Kasumi-1 (cell line): ENCODE measurements around the gene PYCARD.
A peak's percentile ranks its signal among the peaks of the same experiment; 100 is the strongest.
"Not testable (repeated sequence)": the region's sequence is repeated elsewhere in the genome, so short reads cannot be mapped to it uniquely, and the experiment has no call there.

Experiments
- DNase-seq, 2 experiments: peaks; one replicate each; lab custom pipeline; 2025; lab: John Stamatoyannopoulos, UW

The PYCARD gene

DNA sequence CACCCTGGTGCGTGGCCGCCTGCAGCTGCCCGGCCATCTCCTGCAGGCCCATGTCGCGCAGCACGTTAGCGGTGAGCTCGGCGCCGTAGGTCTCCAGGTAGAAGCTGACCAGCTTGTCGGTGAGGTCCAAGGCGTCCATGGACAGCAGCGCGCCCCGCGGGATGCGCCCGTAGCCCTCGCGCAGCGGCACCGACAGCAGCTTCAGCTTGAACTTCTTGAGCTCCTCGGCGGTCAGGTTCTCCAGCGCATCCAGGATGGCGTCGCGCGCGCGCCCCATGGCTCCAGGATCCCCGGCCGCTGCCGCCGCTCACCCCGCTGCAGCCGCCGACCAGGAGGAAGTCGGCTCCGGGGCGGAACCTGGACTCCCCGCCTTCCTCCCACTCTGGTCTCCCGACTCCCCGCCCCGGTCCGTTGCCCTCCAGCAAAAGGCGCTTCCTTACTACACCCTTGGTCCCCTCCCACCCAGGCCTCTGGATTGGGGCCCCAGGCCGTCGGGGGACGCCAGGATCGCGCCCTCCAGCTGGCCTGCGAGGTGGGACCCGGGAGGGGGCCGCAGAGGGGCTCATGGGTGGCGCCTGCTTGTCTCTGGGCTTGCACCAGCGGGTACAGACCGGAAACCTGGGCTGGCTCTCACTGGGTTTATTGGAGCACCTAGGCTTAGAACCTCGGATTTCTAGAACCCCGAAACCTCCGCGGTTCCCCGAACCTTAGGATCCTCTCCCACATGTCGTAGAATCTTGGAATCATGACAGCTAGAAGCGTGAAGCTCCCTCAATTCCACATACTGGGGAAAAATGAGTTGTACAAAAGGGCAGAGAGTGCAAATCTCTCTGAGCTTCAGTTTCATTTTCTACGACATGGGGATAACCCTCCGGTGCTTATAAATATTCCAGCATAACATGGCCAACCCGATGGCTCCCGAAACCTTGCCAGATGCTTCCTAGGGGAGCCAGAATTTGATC is at the start of gene PYCARD:
Gene PYCARD, minus strand, starts transcription at position 347 of the 962 bp plus-strand sequence. Its CDS starts 70 bp downstream, at position 277.
- DNase-seq = peak; percentile 14 to 22

DNA sequence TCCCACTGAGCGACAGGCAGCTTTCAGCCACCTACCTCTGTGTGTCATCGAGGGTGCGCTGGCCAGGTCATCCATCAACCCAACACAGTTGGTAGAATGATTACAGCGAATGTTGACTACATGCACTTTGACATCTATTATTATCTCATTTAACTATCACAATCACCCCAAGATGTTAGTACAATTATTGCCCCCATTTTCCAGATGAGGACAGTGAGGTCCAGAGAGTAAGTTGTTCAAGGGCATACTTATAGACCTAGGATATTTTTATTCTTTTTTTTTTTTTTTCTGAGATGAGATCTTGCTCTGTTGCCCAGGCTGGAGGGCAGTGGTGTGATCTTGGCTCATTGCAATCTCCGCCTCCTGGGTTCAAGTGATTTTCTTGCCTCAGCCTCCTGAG is 48.9 kb upstream of the PYCARD start:
- DNase-seq = no peak

DNA sequence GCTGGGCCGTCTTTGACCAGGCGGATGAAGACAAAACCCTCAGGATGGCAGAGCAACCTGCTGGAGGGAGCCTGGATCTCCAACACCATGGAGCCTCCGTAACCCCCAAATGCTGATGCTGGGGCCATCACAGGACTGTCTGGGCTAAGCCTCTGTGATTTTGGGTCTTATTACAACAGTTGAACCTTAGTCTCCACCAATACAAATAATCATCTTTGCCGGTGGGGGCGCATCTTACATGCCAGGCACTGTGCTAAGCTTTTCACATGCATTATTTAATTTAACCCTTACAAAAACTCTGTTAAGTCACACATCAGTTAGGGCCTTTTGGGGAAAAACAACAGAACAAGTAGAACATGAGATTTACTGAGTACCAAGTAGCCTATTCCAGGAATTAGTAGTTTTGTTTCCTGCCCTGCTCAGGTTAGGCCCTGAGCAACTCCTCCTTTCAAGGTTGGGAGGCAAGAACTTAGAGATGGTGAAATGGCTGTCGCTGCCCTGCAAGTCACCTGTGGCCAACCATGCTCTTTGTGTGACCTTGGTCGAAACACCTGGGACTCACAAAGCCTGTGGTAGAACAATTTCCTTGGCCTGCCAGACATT is 48.3 kb upstream of the PYCARD start:
- DNase-seq = no peak

DNA sequence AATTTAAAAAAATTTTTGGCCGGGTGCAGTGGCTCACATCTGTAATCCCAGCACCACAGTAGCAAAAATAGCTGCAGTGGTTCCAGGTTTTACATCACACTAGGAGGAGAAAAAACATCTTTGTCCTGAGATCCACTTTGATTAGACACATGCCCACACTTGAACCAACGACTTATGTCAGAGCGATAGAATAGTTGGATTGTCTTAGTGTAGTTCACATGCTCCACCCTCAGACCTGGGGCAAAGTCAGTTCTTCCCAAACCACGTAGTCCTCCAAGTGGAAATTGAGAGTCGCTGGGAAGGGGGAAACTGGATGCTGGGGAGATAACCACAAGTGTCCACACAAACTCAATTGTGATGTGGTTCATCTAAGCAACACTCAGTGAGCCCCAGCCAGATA is 45.8 kb upstream of the PYCARD start:
- no peak for DNase-seq

DNA sequence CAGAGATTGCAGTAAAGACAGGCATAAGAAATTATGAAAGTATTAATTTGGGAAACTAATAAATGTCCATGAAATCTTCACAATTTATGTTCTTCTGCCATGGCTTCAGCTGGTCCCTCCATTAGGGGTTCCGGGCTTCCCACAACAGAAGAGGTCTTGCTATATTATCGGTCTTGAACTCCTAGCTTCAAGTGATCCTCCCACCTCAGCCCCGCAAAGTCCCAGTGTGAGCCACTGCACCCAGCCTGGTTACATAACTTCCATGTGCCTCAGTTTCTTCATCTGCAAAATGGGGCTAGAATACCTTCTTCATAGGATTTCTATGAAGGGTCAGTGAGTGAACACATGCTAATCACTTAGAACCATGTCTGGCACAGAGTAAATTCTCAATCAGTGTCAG is 43.7 kb upstream of the PYCARD start:
- DNase-seq = no peak

DNA sequence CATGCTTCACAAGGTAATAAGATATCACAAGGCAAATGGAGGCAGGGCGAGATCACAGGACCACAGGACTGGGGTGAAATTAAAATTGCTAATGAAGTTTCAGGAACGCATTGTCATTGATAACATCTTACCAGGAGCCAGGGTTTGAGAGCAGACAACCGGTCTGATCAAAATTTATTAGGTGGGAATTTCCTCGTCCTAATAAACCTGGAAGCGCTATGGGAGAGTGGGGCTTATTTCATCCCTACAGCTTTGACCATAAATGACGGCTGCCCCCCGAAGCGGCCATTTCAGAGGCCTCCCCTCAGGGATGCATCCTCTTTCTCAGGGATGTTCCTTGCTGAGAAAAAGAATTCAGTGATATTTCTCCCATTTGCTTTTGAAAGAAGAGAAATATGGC is 43.0 kb upstream of the PYCARD start:
- DNase-seq = not testable (repeated sequence)

DNA sequence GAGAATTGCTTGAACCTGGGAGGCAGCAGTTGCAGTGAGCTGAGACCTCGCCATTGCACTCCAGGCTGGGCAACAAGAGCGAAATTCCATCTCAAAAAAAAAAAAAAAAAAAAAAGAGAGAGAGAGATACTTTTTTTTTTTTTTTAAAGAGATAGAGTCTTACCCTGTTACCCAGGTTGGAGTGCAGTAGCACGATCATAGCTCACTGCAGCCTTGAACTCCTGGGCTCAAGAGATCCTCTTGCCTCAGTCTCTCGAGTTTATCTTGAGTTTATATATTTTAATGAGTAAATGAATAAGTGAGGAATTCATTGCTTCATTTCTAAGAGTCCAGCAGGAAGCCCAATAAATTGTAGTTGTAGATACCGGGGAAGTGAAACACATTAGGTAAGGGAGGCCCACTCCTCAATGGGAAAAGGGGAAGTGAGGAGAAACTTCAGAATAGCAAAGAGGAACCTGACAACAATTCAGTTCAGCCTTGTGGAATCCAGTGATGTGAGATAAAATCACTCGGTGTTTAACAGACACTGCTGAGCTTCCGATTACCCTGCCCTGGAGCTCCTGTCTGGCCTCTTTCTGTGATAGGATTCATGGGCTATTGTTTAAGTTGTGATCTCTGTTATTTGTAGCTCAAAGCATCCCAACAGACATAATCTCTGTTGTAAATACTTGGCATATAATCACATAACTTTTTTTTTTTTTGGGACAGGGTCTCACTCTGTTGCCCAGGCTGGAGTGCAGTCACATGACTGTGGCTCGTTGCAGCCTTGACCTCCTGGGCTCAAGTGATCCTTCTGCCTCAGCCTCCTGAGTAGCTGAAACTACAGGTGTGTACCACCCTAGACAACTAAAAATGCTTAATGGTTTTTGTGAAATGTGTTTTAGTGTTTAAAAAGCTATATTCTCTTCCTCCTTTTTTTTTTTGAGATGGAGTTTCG is 41.4 kb upstream of the PYCARD start:
- peak; percentile 80 to 88 for DNase-seq

DNA sequence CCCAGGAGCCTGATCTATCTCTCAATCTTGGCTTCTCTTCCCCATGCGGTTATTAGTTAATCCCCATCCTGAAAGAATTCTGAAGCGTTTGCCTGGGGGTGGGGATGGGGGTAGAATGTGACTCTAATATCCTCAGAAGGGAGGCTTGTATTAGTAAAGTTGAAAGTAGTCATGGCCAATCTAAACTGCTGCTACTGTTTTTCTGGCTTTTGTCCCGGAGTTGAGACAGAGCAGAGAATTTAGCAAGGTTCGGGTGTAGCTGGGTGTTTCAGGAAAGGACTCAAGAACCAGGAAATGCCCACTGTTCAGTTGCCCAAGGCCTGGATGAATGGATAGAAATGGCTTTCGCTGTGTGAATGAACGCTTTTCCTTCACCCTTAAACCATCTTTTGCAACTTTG is 39.6 kb upstream of the PYCARD start:
- no peak for DNase-seq

DNA sequence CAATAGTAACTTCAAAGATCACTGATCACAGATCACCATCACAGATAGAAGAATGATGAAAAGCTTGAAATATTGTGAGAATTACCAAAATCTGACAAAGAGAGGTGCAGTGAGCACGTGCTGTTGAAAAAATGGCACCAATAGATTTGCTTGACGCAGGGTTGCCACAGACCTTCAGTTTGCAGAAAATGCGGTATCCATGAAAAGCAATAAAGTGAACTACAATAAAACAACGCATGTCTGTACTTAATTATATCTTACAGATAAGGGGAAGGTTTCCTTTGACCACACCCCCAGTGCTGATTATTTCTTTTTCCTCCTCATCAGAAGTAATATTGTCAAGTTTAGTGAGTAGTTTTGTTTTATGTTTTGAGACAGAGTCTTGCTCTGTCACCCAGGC is 35.5 kb upstream of the PYCARD start:
- no peak for DNase-seq

DNA sequence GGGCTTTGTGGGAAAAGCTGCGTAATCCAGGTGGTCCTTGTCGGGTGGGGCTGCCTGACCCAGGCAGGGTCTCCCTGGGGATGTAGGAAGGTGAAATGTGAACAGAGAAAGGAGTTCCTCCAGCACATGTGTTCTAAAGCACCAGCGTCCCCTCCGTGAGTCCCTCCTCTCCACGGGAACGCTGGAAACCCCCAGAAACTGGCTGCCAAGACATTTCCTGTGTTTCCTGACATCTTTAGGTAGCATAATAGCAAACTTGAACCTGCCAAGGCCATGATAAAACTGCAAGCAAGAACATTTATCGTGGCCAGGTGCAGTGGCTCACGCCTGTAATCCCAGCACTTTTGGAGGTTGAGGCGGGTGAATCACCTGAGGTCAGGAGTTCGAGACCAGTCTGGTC is 26.9 kb upstream of the PYCARD start:
- no peak for DNase-seq

DNA sequence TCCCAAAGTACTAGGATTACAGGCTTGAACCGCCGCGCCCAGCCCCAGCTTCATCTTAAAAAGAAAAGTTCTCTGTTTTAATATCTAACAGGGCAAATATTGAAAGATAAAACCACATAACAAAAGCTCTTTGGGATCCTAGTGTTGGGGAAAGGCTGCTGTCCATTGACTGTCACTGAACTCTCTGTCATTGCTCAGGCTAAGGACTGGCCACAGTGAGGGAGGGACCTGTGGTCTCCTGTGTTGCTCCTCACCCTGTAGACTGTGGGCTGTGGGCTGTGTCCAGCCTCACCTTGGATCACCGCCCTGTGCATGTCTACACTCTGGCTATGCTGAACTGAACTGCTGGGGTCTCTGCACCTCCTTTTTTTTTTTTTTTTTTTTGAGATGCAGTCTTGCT is 25.6 kb upstream of the PYCARD start:
- DNase-seq = no peak

DNA sequence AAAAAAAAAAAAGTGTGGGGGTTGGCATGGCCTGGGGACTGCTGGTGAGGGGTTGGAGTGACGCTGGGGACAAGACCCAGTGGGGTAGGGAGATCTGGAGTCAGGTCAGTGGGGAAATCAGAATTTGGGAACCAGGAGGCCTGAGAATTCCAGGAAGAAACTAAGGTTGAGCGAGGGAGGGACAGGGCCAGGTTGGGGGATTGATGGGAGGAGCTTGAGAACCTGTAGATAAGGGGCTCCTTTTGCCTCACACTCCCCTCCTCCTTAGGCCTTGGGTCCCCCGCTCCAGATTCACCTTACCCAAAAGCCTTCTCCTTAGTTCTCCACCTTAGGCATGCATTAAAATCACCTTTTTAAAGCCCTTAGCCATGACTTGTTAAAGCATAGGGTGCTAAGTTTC is 22.6 kb upstream of the PYCARD start:
- DNase-seq = no peak

DNA sequence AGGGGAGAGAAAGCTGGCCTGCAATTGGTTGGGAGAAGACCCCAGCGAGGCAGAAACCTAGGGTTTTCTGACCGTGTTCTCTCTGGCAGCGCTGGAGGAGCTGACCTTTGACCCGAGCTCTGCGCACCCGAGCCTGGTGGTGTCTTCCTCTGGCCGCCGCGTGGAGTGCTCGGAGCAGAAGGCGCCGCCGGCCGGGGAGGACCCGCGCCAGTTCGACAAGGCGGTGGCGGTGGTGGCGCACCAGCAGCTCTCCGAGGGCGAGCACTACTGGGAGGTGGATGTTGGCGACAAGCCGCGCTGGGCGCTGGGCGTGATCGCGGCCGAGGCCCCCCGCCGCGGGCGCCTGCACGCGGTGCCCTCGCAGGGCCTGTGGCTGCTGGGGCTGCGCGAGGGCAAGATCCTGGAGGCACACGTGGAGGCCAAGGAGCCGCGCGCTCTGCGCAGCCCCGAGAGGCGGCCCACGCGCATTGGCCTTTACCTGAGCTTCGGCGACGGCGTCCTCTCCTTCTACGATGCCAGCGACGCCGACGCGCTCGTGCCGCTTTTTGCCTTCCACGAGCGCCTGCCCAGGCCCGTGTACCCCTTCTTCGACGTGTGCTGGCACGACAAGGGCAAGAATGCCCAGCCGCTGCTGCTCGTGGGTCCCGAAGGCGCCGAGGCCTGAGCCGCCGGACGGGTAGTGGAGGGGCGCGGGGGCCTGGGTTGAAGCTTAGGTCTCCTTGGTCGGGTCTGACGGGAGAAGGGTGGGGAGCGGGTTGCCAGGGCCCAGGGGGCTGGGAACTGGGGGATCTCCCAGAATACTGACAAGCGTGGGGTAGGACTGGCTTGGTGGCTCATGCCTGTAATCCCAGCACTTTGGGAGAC is 21.8 kb upstream of the PYCARD start:
- DNase-seq = no peak

DNA sequence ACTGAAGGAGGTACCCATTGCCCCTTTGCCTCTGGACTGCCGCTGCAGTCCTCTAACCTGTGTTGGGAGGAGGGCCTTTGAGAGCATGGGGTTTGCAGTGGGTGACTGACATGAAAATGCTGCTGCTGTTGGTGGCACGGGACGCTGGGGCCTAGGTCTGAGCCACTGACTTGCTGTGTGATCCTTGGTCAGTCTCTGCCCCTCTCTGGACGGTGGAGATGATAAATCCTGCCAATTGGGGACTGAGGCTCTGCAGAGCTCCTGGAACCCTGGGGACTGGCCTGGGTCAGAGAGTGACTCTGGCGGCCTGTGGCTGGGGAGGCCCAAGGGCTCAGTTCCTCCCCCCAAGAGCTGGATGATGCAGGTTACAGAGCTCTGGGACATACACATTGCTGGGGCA is 20.5 kb upstream of the PYCARD start:
- DNase-seq = no peak

DNA sequence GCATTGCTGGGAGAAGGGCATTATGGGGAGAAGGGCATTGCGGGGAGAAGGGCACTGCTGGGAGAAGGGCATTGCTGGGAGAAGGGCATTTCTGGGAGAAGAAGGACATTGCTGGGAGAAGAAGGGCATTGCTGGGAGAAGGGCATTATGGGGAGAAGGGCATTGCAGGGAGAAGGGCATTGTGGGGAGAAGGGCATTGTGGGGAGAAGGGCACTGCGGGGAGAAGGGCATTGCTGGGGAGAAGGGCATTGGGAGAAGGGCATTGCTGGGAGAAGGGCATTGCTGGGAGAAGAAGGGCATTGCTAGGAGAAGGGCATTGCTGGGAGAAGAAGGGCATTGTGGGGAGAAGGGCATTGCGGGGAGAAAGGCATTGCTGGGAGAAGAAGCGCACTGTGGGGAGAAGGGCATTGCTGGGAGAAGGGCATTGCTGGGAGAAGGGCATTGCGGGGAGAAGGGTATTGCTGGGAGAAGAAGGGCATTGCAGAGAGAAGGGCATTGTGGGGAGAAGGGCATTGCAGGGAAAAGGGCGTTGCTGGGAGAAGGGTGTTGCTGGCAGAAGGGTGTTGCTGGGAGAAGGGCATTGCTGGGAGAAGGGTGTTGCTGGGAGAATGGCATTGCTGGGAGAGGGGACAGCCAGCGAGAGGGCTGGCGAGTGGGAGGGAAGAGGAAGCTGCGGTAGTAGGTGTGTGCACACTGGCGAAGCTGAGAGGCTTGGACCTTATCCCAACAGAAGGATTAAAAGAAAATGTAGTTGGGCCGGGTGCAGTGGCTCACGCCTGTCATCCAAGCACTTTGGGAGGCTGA is 19.0 kb upstream of the PYCARD start:
- no peak for DNase-seq

DNA sequence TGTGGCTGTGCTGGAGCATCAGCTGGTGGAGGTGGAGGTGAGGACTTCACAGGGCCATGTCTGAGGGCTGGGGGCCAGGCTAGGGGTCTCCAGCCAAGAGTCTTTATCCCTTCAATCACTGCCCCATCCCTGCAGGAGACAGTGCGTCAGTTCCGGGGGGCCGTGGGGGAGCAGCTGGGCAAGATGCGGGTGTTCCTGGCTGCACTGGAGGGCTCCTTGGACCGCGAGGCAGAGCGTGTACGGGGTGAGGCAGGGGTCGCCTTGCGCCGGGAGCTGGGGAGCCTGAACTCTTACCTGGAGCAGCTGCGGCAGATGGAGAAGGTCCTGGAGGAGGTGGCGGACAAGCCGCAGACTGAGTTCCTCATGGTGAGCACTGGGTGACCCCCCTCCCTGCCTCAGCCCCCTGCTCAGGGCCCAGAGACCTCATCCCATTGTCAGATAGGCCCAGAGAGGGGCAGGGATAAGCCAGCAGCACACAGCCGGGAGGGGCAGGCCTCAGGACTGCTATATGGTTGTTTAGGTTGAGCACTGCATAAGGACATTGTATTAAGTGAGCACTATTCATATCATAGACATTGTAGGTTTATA is 16.7 kb upstream of the PYCARD start:
- DNase-seq = no peak

DNA sequence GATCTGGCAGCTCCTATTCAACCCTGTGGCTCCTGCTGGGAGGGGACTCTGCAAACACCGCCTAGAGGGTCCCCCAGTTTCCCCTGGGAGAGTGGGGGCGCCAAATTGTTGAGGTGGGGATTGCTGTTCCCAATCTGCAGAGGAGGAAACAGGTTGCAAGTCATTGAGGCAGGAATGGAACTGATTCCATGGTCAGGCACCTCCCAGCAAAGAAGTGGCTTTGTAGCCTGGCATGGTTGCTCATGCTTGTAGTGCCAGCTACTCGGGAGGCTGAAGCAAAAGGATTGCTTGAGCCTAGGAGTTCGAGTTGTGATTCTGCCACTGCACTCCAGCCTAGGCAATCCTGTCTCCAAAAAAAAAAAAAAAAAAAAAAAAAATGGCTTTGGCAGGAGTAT is 14.6 kb upstream of the PYCARD start:
- DNase-seq = no peak

DNA sequence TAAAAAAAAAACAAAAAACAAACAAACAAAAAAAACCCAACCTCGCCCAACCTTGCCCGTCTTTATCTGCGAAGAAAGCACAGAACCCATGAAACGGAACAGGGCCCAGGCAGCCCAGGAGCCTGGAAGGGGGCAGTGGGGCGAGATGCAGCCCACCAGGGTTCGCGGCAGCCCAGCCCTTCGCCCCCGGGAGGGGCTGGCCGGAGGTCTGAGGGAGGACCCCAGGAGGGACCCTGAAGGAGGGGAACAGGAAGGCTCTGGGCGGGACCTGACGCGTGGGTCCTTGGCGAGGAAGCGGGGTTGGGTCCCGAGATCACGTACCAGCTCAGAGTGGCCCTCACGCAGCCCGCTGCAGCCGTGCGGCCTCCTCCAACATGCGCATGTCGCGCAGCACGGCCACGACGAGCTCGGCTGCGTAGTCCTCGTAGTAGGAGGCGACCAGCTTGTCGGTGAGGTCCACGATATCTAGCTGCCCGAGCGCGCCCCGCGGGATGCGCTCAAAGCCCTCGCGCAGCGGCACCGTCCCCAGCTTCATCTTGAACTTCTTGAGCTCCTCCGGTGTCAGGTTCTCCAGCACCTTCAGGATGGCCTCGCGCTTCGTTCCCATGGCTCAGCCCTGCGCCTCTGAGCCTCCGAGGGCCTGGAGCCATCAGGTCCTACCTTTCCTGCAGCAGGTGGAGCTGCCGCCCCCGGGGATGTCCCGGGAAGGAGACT is 14.0 kb upstream of the PYCARD start, which contains the start of gene PYDC1:
Gene PYDC1, minus strand, starts transcription at position 714 of the 714 bp plus-strand sequence. Its CDS starts 107 bp downstream, at position 607.
- no peak for DNase-seq
